SKM-1 (cell line): ENCODE data around the gene CSNK1G2.

Experiments used
- DNase-seq: peaks from one replicate; lab custom pipeline; 2025; ENCODE audit not compliant: unreplicated experiment; lab: John Stamatoyannopoulos, UW

The CSNK1G2 gene

GRCh38 chr19:1941146-1942077, at the start of gene CSNK1G2:
Gene CSNK1G2 (plus strand): TSS chr19:1941172. CDS start chr19:1969773, 28,601 bp downstream.
- DNase-seq, result no peak

DNA sequence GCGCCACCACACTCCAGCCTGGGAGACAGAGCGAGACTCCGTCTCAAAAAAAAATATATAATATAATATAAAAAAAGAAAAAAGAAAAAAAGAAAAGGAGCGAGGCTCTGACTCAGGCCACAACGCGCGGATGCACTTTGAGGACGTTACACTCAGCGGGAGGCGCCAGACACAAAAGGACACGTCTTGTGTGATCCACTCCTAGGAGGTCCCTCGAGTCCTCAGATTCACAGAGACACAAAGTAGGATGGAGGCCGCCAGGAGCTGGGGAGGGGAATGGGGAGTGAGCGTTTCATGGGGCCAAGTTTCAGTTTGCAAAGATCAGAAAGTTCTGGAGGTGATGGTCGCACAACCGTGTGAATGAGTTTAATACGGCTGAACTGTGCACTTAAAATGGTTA, 47.2 kb upstream of the CSNK1G2 start:
- no peak for DNase-seq

- DNase-seq, result no peak
Measured at GRCh38 chr19:1896508-1896907, 44.5 kb upstream of the CSNK1G2 start.

- DNase-seq, result peak; percentile 38
Measured at GRCh38 chr19:1901940-1902404, 39.0 kb upstream of the CSNK1G2 start.

- no peak for DNase-seq
Measured at GRCh38 chr19:1902923-1903322, 38.0 kb upstream of the CSNK1G2 start.

GRCh38 chr19:1904860-1905109, 36.2 kb upstream of the CSNK1G2 start:
- DNase-seq, result no peak

DNA sequence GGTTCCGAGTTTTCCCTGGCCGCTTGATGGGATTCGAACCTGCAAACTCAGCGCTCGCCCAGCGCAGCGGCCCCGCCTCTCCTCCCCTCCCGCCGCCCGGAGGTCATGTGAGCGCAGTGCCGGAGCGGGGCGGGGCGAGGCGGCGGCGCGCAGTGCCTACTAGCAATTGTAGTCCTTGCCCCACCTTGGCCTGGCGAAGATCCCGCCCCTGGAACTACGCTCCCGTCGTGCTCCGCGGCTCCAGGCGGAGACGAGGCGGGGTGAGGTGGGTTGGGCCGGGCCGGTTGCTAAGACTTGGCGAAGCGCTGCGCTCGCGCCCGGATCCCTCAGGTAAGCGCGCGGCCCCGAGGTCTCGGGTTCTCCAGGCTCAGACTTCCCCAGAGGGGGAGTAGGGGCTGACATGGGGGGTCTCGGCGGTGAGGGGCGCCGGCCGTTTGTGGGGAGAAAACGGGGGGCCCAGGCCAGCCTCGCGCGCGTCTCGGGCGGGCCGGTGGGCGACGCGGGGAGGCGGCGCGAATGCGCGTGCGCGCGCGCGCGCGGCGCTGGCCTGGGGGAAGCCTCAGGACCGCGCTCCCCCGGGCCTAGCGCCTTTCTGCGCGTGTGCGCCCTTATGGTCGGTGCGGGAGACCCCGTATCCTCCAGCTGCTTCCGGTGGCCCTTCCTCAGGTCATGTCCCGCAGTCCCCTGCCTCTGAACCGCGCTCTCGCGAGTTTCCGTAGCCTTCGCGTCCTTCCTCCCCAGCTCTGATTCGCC, 35.7 kb upstream of the CSNK1G2 start, which contains the start of the genes ADAT3 and SCAMP4:
Gene ADAT3 (plus strand): TSS at position 290 of the 753 bp plus-strand sequence. CDS start 6,649 bp downstream, outside the sequence.
Gene SCAMP4 (plus strand): TSS at position 290 of the 753 bp plus-strand sequence. CDS start 9,621 bp downstream, outside the sequence.
- DNase-seq, result peak; percentile 44

DNA sequence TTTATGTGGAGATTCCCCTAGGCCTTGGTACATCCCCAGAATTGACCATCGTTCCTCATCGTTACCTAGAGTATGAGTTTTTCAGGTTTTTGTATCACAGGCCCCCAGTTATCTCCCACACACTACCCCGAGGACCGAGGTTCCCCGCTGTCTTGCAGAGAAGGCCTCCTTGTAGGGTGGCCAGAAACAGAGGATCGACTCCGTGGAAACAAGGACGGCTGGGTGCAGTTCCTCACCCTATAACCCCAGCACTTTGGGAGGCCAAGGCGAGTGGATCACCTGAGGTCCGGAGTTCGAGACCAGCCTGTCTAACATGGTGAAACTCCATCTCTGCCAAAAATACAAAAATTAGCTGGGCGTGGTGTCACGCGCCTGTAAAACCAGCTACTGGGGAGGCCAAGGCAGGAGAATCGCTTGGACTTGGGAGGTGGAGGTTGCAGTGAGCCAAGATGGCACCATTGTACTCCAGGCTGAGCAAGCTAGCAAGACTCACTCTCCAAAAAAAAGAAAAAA, 35.1 kb upstream of the CSNK1G2 start:
- DNase-seq, result no peak

- no peak for DNase-seq
Measured at GRCh38 chr19:1906985-1907562, 33.9 kb upstream of the CSNK1G2 start.

DNA sequence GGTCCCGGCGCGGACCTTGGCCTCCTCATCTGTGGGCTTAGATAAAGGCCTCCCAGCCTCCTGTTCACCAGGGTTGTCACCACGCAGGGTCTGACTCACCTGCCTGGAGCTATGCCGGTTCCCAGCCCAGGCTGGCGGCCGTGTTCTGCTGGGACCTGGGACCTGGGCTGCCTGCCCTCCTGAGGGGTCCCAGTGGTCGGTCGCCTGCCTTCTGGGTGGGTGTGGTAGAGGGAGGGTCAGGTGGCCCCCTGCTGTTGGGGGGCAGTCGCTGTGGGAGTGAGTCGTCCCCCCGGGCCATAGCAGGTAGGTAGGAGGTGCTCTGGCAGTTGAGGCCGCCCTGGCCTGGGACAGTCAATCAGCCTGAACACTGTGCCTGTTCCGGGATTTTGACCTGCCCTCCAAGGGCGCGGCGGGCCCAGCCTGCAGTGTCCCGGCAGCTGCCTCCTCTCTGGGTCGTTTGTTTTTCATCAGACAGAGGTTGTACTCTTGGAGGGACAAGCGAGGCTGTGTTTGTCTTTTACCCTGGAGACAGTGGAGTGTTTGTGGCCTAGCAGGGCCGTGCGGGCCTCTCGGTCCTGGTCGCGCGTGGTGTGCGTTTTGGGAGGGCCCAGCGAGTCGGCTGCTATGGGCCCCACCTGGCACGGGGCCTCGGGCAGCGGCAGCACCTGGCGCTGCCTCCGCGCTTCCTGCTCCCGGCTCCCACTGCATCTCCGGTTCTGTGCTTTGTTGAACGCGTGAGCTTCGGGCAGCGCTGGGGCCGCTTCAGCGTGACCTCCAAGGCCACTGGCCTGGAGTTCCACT, 33.2 kb upstream of the CSNK1G2 start:
- DNase-seq, result no peak

GRCh38 chr19:1908364-1908678, 32.7 kb upstream of the CSNK1G2 start:
- DNase-seq, result no peak

- no peak for DNase-seq
Measured at GRCh38 chr19:1909761-1910080, 31.3 kb upstream of the CSNK1G2 start.

- no peak for DNase-seq
Measured at GRCh38 chr19:1910177-1910576, 30.8 kb upstream of the CSNK1G2 start.

DNA sequence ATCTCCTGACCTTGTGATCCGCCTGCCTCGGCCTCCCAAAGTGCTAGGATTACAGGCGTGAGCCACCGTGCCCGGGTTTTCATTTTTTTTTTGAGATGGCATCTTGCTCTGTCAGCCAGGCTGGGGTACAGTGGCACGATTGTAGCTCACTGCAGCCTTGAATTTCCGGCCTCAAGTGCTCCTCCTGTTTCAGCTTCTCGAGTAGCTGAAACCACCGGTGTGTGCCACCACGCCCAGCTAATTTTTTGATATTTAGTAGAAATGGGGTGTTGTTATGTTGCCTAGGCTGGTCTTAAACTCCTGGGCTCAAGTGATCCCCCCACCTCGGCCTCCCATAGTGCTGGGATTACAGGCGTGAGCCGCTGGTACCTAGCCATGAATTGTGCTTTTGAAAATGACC, 29.9 kb upstream of the CSNK1G2 start:
- no peak for DNase-seq

GRCh38 chr19:1911995-1912394, 29.0 kb upstream of the CSNK1G2 start:
- no peak for DNase-seq

GRCh38 chr19:1912760-1913505, 28.0 kb upstream of the CSNK1G2 start:
- DNase-seq, result no peak

- DNase-seq, result no peak
Measured at GRCh38 chr19:1913781-1914577, 27.0 kb upstream of the CSNK1G2 start.

GRCh38 chr19:1914826-1915341, 26.1 kb upstream of the CSNK1G2 start:
- DNase-seq, result no peak

DNA sequence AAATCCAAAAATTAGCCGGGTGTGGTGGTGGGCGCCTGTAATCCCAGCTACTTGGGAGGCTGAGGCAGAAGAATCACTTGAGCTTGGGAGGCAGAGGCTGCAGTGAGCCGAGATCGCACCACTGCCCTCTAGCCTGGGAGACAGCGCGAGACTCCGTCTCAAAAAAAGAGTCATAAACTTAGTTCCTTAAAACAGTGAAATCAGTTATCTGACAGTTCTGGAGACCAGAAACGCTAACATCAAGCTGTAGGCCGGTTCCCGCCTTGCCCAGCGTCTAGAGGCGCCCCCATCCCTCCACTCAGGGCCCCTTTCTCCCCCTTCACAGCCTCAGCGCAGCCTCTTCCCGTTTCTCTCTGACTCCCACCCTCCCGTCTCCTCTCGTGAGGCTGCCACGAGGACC, 23.8 kb upstream of the CSNK1G2 start:
- no peak for DNase-seq
